GM19397 (cell line): Measurements from ENCODE around the gene RBM22.

ENCODE experiments used
- ATAC-seq: cut with Tn5 transposase; IDR thresholded peaks from one replicate; pipeline ENCODE4 v1.9.1; 2021; ENCODE audit warnings: mild to moderate bottlenecking, moderate library complexity; ENCODE audit not compliant: unreplicated experiment

RBM22 gene

DNA sequence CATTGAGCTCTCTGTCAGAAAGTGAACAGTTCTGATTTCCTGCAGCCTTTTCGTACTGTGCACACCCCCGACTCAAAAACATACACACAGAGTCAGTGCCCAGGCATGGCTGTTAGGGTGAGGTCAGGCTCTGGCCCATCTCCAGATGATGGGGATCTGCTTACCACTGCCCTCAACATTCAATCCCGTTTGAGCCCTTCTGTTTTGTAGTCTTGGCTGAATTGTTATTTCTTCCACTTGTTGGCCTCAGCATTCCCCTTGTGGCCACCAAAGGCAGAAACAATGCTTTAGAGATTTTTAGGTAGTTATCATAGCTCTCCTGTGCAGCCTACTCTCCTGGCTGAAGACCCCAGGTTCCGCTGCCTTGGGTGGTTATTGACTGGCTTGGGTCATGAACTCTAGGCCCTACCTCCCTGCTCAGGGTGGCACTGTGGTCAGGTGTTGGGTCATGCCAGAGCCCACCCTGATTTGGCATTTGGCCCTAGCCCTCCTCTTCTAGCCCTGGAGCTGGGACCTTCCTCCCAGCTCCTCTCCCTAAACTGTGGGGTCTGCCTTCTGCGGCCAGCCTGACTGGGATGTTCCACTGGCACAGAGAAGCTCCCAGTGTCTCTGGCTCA is 47.6 kb downstream of the RBM22 start:
- ATAC-seq, result no peak

DNA sequence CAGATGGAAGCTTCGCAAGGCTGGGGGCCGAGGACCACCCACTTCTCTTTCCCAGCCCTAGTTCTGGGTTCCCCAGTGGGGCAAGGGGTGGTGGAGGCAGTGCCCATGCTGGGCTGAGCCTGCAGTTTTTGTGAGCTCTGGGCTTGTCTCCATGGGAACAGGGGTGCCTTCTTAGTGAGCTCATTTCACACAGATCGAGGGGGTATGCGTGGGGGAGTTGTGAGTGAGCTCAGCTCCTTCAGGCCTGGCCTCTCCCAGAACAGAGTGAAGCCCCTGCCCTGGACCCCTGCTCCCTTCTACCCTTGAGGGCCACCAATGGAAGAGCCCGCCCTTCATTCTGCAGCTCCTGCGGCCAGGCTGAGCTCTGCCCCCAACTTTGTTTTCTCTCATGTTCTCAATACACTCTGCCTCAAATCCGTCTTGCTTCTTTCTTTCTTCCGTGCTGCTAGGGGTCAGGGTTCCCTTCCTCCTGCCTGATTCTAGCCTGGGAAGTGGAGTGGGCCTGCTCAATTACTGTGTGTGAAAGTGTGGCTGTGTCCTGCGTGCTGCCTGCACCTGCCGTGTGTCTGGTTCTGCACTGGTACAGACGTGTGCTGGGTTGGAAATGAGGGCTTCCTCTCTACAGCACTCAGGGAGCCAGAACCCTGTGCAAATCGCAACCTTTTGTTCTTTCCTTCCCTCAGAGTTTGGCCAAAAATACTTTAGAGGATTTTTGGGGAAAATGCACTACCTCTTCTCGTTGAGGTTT is 48.8 kb downstream of the RBM22 start:
- ATAC-seq, result no peak

DNA sequence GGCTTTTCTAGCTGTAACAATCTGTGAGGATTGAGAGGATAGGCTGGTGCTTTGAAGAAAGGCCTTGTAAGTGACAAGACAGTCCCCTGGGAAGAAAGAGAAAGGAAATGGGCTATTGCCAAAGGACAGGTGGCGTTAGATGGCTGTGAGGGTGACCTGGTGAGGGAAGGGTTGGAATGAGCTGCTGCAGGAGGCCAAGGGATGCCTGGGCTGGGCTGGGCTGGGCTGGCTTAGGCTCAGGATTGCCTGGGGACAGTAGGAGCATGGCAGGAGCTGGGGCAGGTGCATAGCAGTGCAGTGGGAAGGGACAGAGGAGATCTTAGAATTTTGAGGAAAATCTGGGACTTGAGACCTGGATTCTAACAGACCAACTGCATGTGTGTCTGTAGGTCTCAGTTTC is 49.5 kb downstream of the RBM22 start:
- ATAC-seq, result no peak

DNA sequence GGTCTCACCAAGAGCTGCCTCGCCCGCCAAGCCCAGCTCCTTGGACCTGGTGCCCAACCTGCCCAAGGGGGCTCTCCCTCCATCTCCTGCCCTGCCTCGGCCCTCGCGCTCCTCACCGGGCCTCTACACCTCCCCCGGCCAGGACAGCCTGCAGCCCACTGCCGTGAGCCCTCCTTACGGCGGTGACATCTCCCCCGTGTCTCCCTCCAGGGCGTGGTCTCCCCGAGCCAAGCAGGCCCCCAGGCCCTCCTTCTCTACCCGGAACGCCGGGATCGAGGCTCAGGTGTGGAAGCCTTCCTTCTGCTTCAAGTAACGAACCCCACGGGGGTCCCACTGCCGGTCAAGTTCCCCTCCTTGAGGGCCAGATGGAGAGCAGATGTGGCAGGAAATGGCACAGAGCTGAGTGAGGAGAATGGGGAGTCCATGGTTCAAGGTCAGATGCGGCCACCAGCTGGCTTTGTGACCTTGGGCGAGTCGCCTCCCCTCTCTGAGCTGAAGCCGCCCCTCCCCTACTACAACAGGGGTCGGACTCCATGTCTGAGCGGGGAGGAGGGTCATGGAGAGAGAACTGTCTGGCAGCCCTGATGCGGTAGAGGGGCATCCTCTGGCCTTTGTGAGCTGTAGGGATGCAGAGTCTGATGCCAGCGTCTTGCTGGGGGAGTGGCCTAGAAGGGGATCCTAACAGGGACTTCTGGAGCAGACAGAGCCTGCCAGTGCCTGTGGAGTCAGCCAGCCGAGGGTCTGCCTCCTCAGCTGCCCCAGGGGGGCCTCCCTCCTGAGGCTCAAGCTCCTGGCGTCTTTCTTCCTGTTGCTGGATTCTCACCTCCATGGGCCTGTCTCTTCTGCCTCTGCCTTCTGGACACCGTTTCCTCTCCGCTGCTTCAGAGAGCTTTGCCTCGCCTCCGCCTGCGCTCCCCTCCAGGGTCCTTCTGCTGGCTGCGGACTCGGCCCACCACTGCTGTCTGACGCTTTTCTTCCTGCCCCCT is 50.5 kb downstream of the RBM22 start:
- no peak for ATAC-seq

DNA sequence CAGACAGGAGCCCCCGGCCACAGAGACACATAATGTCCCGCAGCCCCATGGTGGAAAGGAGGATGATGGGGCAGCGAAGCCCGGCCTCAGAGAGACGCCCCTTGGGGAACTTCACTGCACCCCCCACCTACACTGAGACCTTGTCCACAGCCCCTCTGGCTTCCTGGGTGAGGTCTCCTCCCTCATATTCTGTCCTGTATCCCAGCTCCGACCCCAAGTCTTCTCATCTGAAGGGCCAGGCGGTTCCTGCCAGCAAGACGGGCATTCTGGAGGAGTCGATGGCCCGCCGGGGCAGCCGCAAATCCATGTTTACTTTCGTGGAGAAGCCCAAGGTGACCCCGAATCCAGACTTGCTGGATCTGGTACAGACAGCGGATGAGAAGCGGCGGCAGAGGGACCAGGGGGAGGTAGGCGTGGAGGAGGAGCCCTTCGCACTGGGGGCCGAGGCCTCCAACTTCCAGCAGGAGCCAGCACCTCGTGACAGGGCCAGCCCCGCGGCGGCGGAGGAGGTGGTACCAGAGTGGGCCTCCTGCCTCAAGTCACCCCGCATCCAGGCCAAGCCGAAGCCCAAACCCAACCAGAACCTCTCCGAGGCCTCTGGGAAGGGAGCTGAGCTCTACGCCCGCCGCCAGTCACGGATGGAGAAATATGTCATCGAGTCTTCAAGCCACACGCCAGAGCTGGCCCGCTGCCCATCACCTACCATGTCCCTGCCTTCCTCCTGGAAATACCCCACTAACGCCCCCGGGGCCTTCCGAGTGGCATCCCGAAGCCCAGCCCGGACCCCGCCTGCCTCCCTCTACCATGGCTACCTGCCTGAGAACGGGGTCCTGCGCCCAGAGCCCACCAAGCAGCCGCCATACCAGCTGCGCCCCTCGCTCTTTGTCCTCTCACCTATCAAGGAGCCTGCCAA is 51.5 kb downstream of the RBM22 start:
- no peak for ATAC-seq

DNA sequence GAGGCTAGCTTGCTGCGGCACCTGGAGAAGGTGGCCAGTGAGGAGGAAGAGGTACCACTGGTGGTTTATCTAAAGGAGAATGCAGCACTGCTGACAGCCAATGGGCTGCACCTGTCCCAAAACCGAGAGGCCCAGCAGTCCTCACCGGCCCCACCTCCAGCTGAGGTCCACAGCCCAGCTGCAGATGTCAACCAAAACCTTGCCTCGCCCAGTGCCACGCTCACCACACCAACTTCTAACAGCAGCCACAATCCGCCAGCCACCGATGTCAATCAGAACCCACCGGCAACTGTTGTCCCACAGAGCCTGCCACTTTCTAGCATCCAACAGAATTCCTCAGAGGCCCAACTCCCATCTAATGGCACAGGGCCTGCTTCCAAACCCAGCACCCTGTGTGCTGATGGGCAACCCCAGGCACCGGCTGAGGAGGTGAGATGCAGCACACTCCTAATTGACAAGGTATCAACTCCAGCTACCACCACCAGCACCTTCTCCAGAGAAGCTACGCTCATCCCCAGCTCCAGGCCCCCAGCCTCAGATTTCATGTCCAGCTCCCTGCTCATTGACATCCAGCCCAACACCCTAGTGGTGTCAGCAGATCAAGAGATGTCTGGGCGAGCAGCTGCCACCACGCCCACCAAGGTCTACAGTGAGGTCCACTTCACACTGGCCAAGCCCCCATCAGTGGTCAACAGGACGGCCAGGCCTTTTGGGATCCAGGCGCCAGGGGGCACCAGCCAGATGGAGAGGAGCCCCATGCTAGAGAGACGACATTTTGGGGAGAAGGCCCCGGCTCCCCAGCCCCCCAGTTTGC is 52.4 kb downstream of the RBM22 start:
- ATAC-seq, result no peak

DNA sequence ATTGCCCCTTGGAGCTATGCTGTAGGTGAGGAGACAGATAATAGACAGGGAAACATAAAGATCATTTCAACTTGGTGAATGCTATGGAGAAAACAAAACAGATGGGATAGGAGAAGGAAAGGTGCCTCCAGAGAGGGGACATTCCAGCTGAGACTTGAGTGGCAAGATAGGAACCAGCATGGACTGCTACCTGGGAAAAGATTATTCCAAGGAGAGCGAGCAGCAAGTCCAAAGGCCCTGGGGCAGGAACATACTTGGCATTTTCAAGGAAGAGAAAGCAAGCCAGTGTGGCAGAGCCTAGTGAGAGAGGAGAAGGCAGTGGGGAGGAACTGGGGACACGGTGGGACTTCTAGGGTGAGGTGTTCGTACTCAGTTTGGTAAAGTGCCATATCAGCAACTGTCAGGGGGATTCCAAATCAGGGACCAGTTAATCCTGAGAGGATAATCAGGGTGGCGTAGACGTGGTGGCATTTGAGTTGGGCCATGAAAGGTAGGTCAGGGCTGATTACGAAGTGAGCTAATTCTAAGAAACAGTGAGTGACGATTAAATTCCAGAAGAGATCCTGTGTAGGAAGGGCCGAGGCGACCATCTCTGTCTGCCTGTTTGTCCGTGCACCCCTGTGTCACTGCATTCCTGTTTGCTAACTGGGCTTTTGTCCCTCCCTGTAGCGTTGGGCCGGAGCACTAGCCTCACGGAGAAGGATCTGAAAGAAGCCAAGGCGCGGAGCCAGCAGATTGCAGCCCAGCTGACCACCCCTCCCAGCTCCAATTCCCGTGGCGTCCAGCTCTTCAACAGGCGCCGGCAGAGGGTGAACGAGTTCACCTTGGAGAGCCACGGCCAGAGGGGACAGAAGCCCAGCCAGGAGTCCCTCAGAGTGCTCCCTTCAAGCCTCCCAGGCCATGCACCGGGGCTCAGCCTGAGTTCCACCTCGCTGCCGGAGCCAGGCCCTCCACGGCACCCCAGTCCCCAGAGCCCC is 53.3 kb downstream of the RBM22 start:
- ATAC-seq, result no peak

DNA sequence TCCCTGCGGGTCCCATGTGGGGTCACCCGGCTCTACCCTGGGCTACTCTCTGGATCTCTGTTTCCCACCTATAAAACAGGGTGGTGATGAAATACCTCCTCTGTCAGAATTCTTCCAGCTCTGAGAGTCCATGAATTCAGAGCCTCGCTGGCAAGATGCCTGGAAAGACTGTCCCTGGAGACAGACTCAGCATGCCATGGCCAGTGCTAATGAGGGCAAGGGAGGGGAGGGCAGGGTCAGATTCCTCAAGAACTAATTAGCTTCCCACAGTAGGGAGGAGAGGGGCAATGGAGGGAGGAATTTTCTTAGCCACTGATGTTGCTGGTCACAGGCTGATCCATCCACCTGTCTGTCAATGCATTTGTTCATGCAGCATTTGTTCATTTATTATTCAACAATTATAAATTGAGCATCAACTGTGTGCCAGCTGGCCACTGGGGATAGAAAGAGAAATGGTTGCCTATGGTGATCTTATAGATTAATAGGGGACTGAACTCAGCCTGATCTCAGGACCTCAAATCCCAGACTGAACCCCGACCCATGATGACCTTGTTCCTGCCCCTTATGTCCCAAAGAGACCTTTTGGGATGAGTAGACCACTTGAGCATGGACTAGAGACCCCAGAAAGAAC is 55.7 kb downstream of the RBM22 start:
- no peak for ATAC-seq

DNA sequence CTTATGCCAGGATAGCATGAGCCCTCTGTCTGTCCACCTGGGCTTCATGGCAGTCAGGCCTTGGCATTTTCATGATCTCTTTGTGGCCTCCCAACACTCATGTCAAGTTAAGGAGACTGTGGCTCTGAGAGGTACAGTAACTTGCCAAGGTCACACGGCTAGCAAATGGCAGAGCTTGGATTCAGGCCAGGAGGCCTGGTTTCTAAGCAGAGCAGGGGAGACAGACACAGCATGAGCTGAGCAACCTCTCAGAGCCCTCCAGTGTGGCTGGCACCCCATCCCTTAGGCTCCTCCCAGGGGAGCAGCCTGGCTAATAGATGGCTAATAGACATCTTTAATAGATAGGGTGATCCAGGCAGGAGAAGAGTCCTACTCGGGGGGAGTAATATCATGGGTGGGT is 56.3 kb downstream of the RBM22 start:
- ATAC-seq, result no peak

DNA sequence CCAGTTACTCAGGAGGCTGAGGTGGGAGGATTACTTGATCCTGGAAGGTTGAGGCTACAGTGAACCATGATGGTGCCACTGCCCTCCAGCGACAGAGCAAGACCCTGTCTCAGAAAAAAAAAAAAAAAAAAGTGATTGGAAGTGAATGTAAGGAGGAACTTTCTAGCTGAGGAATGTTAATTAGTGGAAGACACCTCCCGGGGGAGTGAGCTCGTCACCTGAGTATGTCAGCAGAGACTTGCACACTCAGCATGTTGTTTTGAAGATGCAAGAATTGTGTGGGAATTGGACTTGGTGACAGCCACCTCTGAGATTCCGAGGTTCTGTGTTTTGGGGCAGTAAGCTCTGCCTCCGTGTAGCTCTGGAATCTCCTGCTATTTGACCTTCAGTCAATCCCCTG is 56.8 kb downstream of the RBM22 start:
- no peak for ATAC-seq

DNA sequence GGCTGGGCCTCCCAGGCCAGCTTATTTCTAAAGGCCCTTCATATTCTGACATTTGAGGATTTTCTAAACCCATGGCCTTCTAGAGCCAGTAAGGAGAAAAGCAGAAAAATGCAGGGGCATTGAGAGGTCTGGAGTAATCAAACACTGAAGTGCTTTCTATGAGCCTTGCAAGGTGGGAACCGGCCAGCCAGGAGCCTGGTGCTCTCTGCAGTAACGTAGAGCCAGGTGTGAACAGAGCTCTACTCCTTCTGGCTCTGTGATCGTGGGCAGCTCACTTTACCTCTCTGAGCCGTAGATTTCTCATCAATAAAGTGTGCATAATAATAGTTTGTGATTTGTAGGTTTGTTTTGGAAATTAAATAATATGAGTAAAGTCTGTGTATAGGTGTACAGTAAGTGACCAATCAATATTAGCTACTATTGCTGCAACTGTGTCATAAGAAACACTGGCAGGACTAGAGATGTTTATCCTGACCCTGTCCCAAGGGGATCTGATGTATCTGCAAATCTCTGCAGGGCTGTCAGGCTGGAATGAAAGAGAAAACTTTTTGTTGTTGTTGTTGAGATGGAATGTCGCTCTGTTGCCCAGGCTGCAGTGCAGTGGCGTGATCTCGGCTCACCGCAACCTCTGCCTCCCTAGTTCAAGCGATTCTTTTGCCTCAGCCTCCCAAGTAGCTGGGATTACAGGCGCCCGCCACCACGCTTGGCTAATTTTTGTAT is 57.7 kb downstream of the RBM22 start:
- ATAC-seq, result no peak

DNA sequence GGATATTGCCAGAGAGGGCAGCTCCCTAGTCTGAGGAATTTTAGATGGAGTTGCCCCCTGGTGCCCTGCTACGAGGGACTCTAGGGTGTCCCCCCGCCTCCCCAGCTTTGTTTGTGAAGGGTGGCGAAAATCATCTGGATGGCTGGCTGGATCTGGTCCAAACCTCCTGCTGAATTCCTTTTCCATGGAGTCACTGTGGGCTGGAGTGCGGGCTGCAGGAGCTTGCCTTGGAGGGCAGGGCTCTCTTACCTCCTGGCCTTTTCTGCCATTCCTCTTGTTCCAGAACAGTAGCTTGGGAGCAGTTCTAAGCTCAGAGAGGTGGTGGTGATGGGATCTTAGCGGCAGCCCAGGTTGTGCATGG is 58.3 kb downstream of the RBM22 start:
- no peak for ATAC-seq

DNA sequence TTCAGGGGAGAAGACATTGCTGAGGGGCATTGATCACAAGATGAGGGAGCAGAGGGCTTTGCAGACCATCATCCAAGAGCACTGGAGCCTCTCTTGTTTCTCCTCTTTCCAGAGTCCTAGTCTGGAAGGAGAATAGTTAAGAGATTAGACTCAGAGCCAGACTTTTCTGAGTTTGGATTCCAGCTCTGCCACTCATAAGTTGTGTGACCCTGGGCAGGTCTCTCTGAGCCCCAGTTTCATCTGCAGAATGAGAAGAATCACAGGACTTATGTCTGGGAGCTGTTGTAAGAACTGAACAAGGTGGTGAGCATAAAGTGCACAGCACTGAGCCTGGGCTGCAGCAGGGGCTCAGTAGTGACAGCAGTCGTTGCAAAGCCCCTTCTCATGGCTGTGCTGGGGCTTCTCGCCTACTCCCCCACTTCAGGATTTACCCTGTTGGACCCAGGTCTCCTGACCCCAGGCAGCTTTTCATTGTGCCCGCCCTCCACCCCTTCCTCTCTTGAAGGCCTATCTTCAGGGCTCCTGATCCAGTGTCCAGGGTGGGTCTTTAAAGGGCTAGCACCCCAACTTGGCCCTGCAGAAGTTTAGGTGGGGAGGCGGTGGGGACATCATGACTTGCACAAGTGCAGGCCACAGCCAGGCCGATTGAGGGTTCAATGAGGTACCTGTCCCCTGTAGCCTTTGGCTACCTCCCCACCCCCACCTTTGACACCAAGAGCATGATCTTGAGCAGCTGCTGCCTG is 58.9 kb downstream of the RBM22 start:
- ATAC-seq, result no peak

DNA sequence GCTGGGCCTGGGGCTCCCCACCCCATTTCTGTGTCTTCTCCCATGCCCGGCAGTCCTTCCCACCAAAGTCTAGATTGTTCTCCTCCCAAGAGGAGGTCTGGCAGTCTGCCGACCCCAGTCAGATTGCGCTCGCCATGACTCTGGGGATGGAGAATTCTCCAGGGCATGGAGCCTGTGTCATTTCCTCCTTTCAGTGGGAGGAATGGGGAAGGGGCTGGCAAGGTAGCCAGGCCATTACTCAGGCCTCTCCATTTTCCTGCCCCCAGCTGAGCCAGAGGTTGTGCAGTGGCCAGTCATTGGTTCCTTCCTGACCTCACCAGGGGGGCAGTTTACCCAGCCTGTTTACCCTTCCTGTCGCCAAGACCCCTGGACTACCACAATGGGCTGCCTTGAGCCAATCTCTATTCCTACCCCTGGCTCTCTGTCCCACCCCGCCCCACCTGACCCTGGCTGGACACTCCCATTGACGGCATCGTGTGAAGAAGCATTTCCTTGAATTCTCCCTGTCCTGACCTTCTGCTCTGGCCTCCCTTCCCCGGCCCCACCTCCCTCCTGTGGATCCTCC is 59.8 kb downstream of the RBM22 start:
- ATAC-seq, result no peak
